Mesenchymal stem cell (in vitro differentiated cells and primary cell): ENCODE measurements around the gene SLC25A29.
A peak's percentile ranks its signal among the peaks of the same experiment; 100 is the strongest.

ENCODE experiments used
- DNase-seq: peaks from one replicate; pipeline ENCODE4 v3.0.0-alpha.2; 2013
- H2AFZ ChIP-seq: one replicate; pipeline ENCODE4 v1.6.1; 2013; ENCODE audit warnings: low read depth, mild to moderate bottlenecking, control low read depth, inconsistent platforms, low read length, moderate library complexity
- H2AK5ac ChIP-seq: 2 replicates; pipeline ENCODE4 v1.6.1; 2013; ENCODE audit warnings: low read length, moderate library complexity, mild to moderate bottlenecking, inconsistent platforms; ENCODE audit not compliant: severe bottlenecking
- H2BK120ac ChIP-seq: one replicate; pipeline ENCODE4 v1.6.1; 2013; ENCODE audit warnings: low read depth, mild to moderate bottlenecking, inconsistent platforms, low read length, moderate library complexity
- H2BK12ac ChIP-seq, 2 experiments: one replicate each; pipeline ENCODE4 v1.6.1; 2013; ENCODE audit warnings: inconsistent platforms in 2 of 2, low read length in 2 of 2, mild to moderate bottlenecking in 2 of 2, moderate library complexity in 2 of 2, control low read depth in 1 of 2
- H2BK15ac ChIP-seq: one replicate; pipeline ENCODE4 v1.6.1; 2013; ENCODE audit warnings: mild to moderate bottlenecking, low read depth, inconsistent platforms; ENCODE audit not compliant: poor library complexity, severe bottlenecking
- H2BK5ac ChIP-seq: 2 replicates; pipeline ENCODE4 v1.6.1; 2013; ENCODE audit warnings: low read depth, mild to moderate bottlenecking, low read length, control low read depth, inconsistent platforms; ENCODE audit not compliant: poor library complexity, severe bottlenecking
- H3K14ac ChIP-seq, 2 experiments: one replicate each; pipeline ENCODE4 v1.6.1; 2013; ENCODE audit warnings: inconsistent platforms in 2 of 2, low read length in 2 of 2, control low read depth in 1 of 2, mild to moderate bottlenecking in 1 of 2, moderate library complexity in 1 of 2
- H3K18ac ChIP-seq, 2 experiments: one replicate each; pipeline ENCODE4 v1.6.1; 2013; ENCODE audit warnings: inconsistent platforms in 2 of 2, low read length in 2 of 2, control low read depth in 1 of 2, low read depth in 1 of 2, mild to moderate bottlenecking in 1 of 2
- H3K23ac ChIP-seq, 2 experiments: one replicate each; pipeline ENCODE4 v1.6.1; 2013; ENCODE audit warnings: inconsistent platforms in 2 of 2, low read length in 2 of 2, mild to moderate bottlenecking in 2 of 2, moderate library complexity in 2 of 2, control low read depth in 1 of 2
- H3K27ac ChIP-seq: 2 replicates; pipeline ENCODE4 v1.5.1; 2013; ENCODE audit warnings: mild to moderate bottlenecking, moderate library complexity, low read length, control low read depth, inconsistent platforms; ENCODE audit not compliant: poor library complexity, severe bottlenecking
- H3K27me3 ChIP-seq, 2 experiments: 2 replicates each; pipeline versions ENCODE4 v1.6.1 to v1.7.0; 2013; ENCODE audit warnings: low read length in 2 of 2, mild to moderate bottlenecking in 2 of 2, moderate library complexity in 2 of 2, control low read depth in 1 of 2, inconsistent platforms in 1 of 2; ENCODE audit not compliant: control insufficient read depth in 1 of 2, insufficient read depth in 1 of 2
- H3K36me3 ChIP-seq, 2 experiments: 2 replicates each; pipeline versions ENCODE4 v1.6.1 to v1.7.0; 2013; ENCODE audit warnings: low read length in 2 of 2, control low read depth in 1 of 2, inconsistent platforms in 1 of 2, low read depth in 1 of 2, mild to moderate bottlenecking in 1 of 2; ENCODE audit not compliant: insufficient read depth in 2 of 2, control insufficient read depth in 1 of 2
- H3K4ac ChIP-seq, 2 experiments: one replicate each; pipeline ENCODE4 v1.6.1; 2013; ENCODE audit warnings: inconsistent platforms in 2 of 2, low read length in 2 of 2, mild to moderate bottlenecking in 2 of 2, moderate library complexity in 2 of 2, control low read depth in 1 of 2, low read depth in 1 of 2
- H3K4me1 ChIP-seq: 2 replicates; pipeline ENCODE4 v1.6.1; 2013; ENCODE audit warnings: low read depth, low read length, control low read depth; ENCODE audit not compliant: control insufficient read depth, insufficient read depth
- H3K4me2 ChIP-seq: 2 replicates; pipeline ENCODE4 v1.6.1; 2013; ENCODE audit warnings: low read length, mild to moderate bottlenecking, inconsistent platforms; ENCODE audit not compliant: poor library complexity, severe bottlenecking
- H3K4me3 ChIP-seq, 2 experiments: 2 replicates each; pipeline versions ENCODE4 v1.5.1 to v1.7.0; 2013; ENCODE audit warnings: low read length in 2 of 2, mild to moderate bottlenecking in 2 of 2, control low read depth in 1 of 2, low read depth in 1 of 2; ENCODE audit not compliant: insufficient read depth in 1 of 2
- H3K79me1 ChIP-seq: replicated peaks from 2 replicates; pipeline ENCODE4 v1.6.1; 2013; ENCODE audit warnings: mild to moderate bottlenecking, control low read depth, low read length, inconsistent platforms; ENCODE audit not compliant: poor library complexity, severe bottlenecking
- H3K9ac ChIP-seq: 2 replicates; pipeline ENCODE4 v1.7.0; 2013; ENCODE audit warnings: mild to moderate bottlenecking, low read length, moderate library complexity
- H3K9me3 ChIP-seq: 2 replicates; pipeline ENCODE4 v1.7.0; 2013; ENCODE audit warnings: mild to moderate bottlenecking, low read length; ENCODE audit not compliant: control insufficient read depth
- H4K8ac ChIP-seq: one replicate; pipeline ENCODE4 v1.6.1; 2013; ENCODE audit warnings: inconsistent platforms, mild to moderate bottlenecking, low read length, moderate library complexity
- H4K91ac ChIP-seq: one replicate; pipeline ENCODE4 v1.6.1; 2013; ENCODE audit warnings: mild to moderate bottlenecking, low read length, inconsistent platforms
- WGBS: methylation state at CpG from one replicate; pipeline ENCODE4 v1.1.7; 2013; ENCODE audit warnings: mixed read lengths; 5-methylcytosine and 5-hydroxymethylcytosine counted together

The SLC25A29 gene

GRCh38 chr14:100279133-100279532 is 27.1 kb downstream of the SLC25A29 start:
- Histone ChIP-seq H3K27ac (no peak overlapping the region), H3K4me1 (peaks cover 14% of the 10 kb centered on the region), H3K79me1 (peaks cover 26% of the 10 kb centered on the region), H3K23ac (no peak overlapping the region), H3K36me3 (peaks cover 31 to 36% of the 10 kb centered on the region in 2 experiments), H2AK5ac (no peak overlapping the region), H4K8ac (no peak overlapping the region), H2BK15ac (no peak overlapping the region), H3K4me3 (no peak overlapping the region), H2BK5ac (no peak overlapping the region), H2AFZ (no peak overlapping the region), H3K18ac (peak overlapping the region in 1 of 2 experiments; percentile 48), H3K4me2 (no peak overlapping the region), H2BK120ac (no peak overlapping the region), H3K14ac (no peak overlapping the region), H3K9ac (no peak overlapping the region), H3K4ac (no peak overlapping the region), H3K9me3 (no peaks in the 10 kb centered on the region), H4K91ac (no peak overlapping the region), H2BK12ac (no peak overlapping the region), H3K27me3 (no peaks in the 10 kb centered on the region)
- DNase-seq: no peak
- WGBS: 64% methylated on average over 2 of the region's 2 CpGs

DNA sequence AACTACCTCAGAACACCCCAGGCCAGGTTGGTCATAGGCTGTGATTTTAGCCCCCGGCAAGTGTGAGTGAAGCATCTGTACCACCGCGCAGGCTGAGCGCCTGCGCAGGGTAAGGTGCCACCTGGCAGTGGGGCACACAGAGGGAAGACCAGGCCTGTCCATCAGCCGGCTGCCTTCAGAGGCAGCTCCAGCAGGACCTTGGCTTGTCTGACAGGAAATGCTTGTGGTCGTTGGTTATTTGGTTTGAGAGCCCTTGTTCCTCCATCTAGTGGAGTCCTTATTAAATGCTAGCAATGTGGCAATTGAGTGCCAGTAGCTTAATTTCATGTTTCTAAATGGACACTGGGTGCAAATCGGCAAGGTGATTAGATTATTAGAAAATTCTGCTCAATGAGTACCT is 27.5 kb downstream of the SLC25A29 start:
- Histone ChIP-seq H4K91ac (no peak overlapping the region), H3K23ac (no peak overlapping the region), H3K27me3 (no peaks in the 10 kb centered on the region), H3K27ac (peak overlapping the region; percentile 38), H4K8ac (no peak overlapping the region), H3K4me3 (no peak overlapping the region), H2BK120ac (no peak overlapping the region), H2BK12ac (no peak overlapping the region), H3K14ac (no peak overlapping the region), H3K9ac (no peak overlapping the region), H3K4me1 (peaks cover 13% of the 10 kb centered on the region), H2BK5ac (no peak overlapping the region), H2AK5ac (no peak overlapping the region), H3K4me2 (no peak overlapping the region), H3K18ac (peak overlapping the region in 1 of 2 experiments; percentile 8), H3K9me3 (no peaks in the 10 kb centered on the region), H3K4ac (no peak overlapping the region), H2AFZ (no peak overlapping the region), H3K79me1 (peaks cover 25% of the 10 kb centered on the region), H2BK15ac (no peak overlapping the region), H3K36me3 (peaks cover 31 to 38% of the 10 kb centered on the region in 2 experiments)
- WGBS: 65% methylated on average over 7 of the region's 8 CpGs
- DNase-seq: peak; percentile 78

DNA sequence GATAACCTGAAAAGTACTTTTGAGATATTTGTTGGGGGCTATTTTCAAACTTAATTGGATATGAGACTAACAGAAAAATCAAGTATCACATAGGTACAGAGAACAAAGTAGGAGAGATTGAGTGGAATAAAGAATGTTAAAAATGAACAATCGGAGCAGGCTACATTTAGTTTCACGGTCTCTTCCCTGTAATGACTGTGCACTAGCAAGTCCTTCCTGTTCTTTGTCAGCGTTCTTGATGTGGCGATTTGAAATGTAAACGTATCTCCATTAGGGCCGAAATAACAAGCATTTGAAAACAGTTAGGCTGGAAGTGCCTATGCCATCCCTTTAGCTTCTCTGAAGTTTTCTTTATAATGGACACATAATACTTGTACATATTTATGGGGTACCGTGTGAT is 31.0 kb downstream of the SLC25A29 start:
- DNase-seq: peak; percentile 39
- peaks cover 10 to 33% of the 10 kb centered on the region in 2 experiments for H3K36me3 ChIP-seq
- no peak overlapping the region for H3K4me3 ChIP-seq
- H2AK5ac ChIP-seq: no peak overlapping the region
- no peak overlapping the region for H3K9ac ChIP-seq
- H2AFZ ChIP-seq: no peak overlapping the region
- no peaks in the 10 kb centered on the region for H3K27me3 ChIP-seq
- no peak overlapping the region for H2BK120ac ChIP-seq
- H3K9me3 ChIP-seq: no peaks in the 10 kb centered on the region
- H2BK15ac ChIP-seq: no peak overlapping the region
- H3K4ac ChIP-seq: no peak overlapping the region
- H2BK12ac ChIP-seq: no peak overlapping the region
- H2BK5ac ChIP-seq: no peak overlapping the region
- peaks cover 19% of the 10 kb centered on the region for H3K79me1 ChIP-seq
- WGBS: 57% methylated on average over 6 of the region's 7 CpGs
- H4K91ac ChIP-seq: no peak overlapping the region
- H3K4me2 ChIP-seq: no peak overlapping the region
- no peak overlapping the region for H3K18ac ChIP-seq
- no peak overlapping the region for H3K14ac ChIP-seq
- H3K4me1 ChIP-seq: peaks cover 6% of the 10 kb centered on the region
- H3K27ac ChIP-seq: no peak overlapping the region
- H3K23ac ChIP-seq: no peak overlapping the region
- H4K8ac ChIP-seq: no peak overlapping the region

- Histone ChIP-seq H3K14ac (no peak overlapping the region), H3K4me1 (peaks cover 3% of the 10 kb centered on the region), H2AFZ (no peak overlapping the region), H2AK5ac (no peak overlapping the region), H2BK12ac (no peak overlapping the region), H2BK5ac (no peak overlapping the region), H3K4me3 (no peak overlapping the region), H3K27me3 (no peaks in the 10 kb centered on the region), H3K9ac (no peak overlapping the region), H3K79me1 (peaks cover 15% of the 10 kb centered on the region), H3K23ac (no peak overlapping the region), H4K91ac (no peak overlapping the region), H3K18ac (no peak overlapping the region), H2BK120ac (no peak overlapping the region), H3K27ac (no peak overlapping the region), H2BK15ac (no peak overlapping the region), H3K9me3 (no peaks in the 10 kb centered on the region), H3K4ac (no peak overlapping the region), H4K8ac (no peak overlapping the region), H3K36me3 (peaks cover 6 to 34% of the 10 kb centered on the region in 2 experiments), H3K4me2 (no peak overlapping the region)
- 100% methylated on average over 4 of the region's 4 CpGs for WGBS
- no peak for DNase-seq
Measured at GRCh38 chr14:100274250-100274649, 32.0 kb downstream of the SLC25A29 start.
